Esophagus muscularis mucosa (tissue), 4 donors: Measurements from ENCODE around the gene BCAR1. TPM values are rescaled to one million over a fixed set of nuclear protein-coding genes. Genes with fewer than 3 reads are reported as not detected.

Experiments used
- DNase-seq: peaks from one replicate; pipeline ENCODE4 v3.0.0-alpha.2; 2017; ENCODE audit errors: extremely low spot score
- H3K27ac ChIP-seq, 4 donors: fragments of 200-600 bp; sonication (generic); replicated peaks in 1 of 4; 1 replicate in 3 of 4; 2 replicates in 1 of 4; pipeline ENCODE4 v1.5.1; 2016 to 2019; ENCODE audit warnings: mild to moderate bottlenecking in 1 of 4
- H3K27me3 ChIP-seq, 4 donors: fragments of 200-600 bp; sonication (generic); one replicate each; pipeline versions ENCODE4 v1.5.1 to v1.6.0; 2016 to 2019
- H3K36me3 ChIP-seq, 4 donors: fragments of 200-600 bp; sonication (generic); one replicate each; pipeline ENCODE4 v1.5.1; 2016 to 2019
- H3K4me1 ChIP-seq, 4 donors: fragments of 200-600 bp; sonication (generic); one replicate each; pipeline ENCODE4 v1.5.1; 2016 to 2019
- H3K4me3 ChIP-seq, 4 donors: fragments of 200-600 bp; sonication (generic); 1 replicate in 2 of 4; 2 replicates in 2 of 4; pipeline ENCODE4 v1.5.1; 2016 to 2019; ENCODE audit warnings: mild to moderate bottlenecking in 4 of 4, moderate library complexity in 1 of 4
- H3K9me3 ChIP-seq, 4 donors: fragments of 200-600 bp; sonication (generic); 1 replicate in 3 of 4; 2 replicates in 1 of 4; pipeline ENCODE4 v1.5.1; 2016 to 2019
- EP300 ChIP-seq: sonication (generic); formaldehyde crosslinking; IDR thresholded peaks from one replicate; pipeline ENCODE4 v1.6.1; 2017; ENCODE audit warnings: antibody characterized with exemption
- POLR2A ChIP-seq: fragments of 450-650 bp; IDR thresholded peaks from one replicate; pipeline ENCODE4 v1.6.1; 2017; ENCODE audit warnings: antibody characterized with exemption, moderate library complexity, mild to moderate bottlenecking, low read depth
- POLR2AphosphoS5 ChIP-seq, 2 donors: sonication (generic); formaldehyde crosslinking; IDR thresholded peaks; one replicate each; pipeline ENCODE4 v1.6.1; 2017; ENCODE audit warnings: antibody characterized with exemption in 2 of 2
- WGBS: methylation state at CpG from one replicate; pipeline ENCODE4 v1.1.5; 2018; 5-methylcytosine and 5-hydroxymethylcytosine counted together
- intact Hi-C: fragments of 100-400 bp; cut with DNase I; formaldehyde crosslinking; loops from one replicate; pipeline ENCODE4 v1.15.1; 2023
- total RNA-seq, 4 donors: library from RNA; depleted of rRNA; stranded (reverse); fragments of >200 nt; gene quantifications; one replicate each; pipeline versions ENCODE4 v1.1.0 to v1.2.1, GENCODE V29; 2016
- TF ChIP-seq, protein P1 (sequence below), 3 experiments: fragments of 200-600 bp in 2 of 3; fragments of 450-650 bp in 1 of 3; sonication (generic) in 2 of 3; IDR thresholded peaks; one replicate each; pipeline ENCODE4 v1.5.1; 2017 to 2019; ENCODE audit warnings: antibody characterized with exemption in 3 of 3, mild to moderate bottlenecking in 2 of 3, moderate library complexity in 1 of 3

The BCAR1 gene
- total RNA-seq, 4 donors from 2014 or later: 31.6 to 67.1 (median 54.8) TPM

DNA sequence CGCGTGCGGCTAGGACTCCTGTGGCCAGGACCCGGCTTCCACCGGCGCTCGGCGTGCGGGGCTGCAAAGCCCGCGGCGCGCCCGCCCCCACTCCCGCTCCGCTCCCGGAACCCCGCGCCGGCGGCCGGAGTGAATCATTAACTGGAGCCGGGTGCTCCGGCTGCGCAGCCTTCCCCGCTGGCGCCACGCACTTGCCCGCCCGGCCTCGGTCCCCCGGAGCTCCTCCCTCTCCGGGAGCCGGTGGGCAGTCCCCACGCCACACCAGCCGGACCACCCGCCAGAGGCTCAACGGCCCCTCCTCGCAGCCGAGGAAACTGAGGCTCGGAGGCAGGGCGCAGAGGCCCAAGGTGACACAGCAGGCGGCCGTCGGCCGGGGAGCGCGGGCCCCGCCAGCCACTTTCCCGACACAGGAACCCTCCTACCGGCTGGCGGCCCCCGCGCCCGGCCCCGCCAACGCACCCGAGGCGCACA lies 580 bp downstream of the BCAR1 start:
- 0% methylated on average over 2 of the region's 59 CpGs for WGBS
- peak in 1 of 2 donors; percentile 31 for TF ChIP-seq POLR2AphosphoS5 (IDR thresholded peaks at IDR 0.05)
- TF ChIP-seq, protein P1, sequence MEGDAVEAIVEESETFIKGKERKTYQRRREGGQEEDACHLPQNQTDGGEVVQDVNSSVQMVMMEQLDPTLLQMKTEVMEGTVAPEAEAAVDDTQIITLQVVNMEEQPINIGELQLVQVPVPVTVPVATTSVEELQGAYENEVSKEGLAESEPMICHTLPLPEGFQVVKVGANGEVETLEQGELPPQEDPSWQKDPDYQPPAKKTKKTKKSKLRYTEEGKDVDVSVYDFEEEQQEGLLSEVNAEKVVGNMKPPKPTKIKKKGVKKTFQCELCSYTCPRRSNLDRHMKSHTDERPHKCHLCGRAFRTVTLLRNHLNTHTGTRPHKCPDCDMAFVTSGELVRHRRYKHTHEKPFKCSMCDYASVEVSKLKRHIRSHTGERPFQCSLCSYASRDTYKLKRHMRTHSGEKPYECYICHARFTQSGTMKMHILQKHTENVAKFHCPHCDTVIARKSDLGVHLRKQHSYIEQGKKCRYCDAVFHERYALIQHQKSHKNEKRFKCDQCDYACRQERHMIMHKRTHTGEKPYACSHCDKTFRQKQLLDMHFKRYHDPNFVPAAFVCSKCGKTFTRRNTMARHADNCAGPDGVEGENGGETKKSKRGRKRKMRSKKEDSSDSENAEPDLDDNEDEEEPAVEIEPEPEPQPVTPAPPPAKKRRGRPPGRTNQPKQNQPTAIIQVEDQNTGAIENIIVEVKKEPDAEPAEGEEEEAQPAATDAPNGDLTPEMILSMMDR (IDR thresholded peaks at IDR 0.05): no peak
- TF ChIP-seq EP300: no peak
- no peak for TF ChIP-seq POLR2A
- H3K36me3 ChIP-seq: no peaks in the 10 kb centered on the region
- intact Hi-C loops: loop anchor here (2.0 kb wide), 1 partner anchor 16 kb away; no protein-coding TSS in a partner anchor
- DNase-seq: no peak
- no peaks in the 10 kb centered on the region for H3K27me3 ChIP-seq
- peak overlapping the region; percentile 74 to 84 (median 77) for H3K4me3 ChIP-seq
- H3K4me1 ChIP-seq: peaks cover 90 to 99% (median 97%) of the 10 kb centered on the region in 4 donors
- no peaks in the 10 kb centered on the region for H3K9me3 ChIP-seq
- peak overlapping the region; percentile 90 to 95 (median 92) for H3K27ac ChIP-seq

DNA sequence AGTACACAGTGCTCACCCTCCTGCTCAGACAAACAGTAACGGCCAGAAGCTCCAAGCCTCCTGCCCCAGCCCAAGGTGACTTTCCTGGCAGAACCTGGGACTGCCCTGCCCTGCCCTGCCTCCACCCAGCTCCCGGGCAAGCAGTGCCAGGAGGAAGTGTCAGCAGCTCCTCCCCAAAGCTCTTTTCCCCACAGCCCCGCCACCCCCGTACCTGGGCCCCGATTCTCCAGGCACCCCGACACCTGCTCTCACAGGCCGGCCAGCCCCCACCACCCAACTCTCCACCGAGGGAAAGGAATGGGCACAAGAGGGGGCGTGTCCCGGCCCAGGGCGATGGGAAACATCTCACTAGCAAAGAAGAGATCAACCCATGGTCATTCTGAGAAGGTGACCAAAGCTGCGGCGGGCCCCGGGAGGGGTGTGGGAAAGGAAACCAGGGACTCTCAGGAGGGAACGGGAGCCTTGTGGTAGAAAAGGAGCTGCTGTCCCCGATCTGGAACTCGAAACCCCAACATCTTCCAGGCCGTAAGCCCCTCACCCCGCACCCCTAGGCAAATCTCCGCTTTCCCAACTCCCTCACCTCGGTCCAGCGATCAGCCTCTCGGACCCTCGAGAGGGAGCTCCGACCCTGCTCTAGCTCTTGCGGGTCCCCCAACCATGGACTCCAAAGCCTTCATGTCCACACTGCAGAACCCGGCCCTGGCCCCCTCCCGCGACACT lies 1.2 kb downstream of the BCAR1 start:
- Histone ChIP-seq H3K4me1 (peaks cover 90 to 99% (median 97%) of the 10 kb centered on the region in 4 donors), H3K4me3 (peak overlapping the region; percentile 74 to 84 (median 77)), H3K9me3 (no peaks in the 10 kb centered on the region), H3K27ac (peak overlapping the region; percentile 90 to 95 (median 92)), H3K27me3 (no peaks in the 10 kb centered on the region), H3K36me3 (no peaks in the 10 kb centered on the region)
- 12% methylated on average over 7 of the region's 29 CpGs for WGBS
- TF ChIP-seq POLR2A: no peak
- no peak for TF ChIP-seq EP300
- TF ChIP-seq, protein P1 (IDR thresholded peaks at IDR 0.05): no peak
- TF ChIP-seq POLR2AphosphoS5 (IDR thresholded peaks at IDR 0.05): no peak
- no peak for DNase-seq
- intact Hi-C loops: loop anchor here (2.0 kb wide), 1 partner anchor 17 kb away; no protein-coding TSS in a partner anchor

DNA sequence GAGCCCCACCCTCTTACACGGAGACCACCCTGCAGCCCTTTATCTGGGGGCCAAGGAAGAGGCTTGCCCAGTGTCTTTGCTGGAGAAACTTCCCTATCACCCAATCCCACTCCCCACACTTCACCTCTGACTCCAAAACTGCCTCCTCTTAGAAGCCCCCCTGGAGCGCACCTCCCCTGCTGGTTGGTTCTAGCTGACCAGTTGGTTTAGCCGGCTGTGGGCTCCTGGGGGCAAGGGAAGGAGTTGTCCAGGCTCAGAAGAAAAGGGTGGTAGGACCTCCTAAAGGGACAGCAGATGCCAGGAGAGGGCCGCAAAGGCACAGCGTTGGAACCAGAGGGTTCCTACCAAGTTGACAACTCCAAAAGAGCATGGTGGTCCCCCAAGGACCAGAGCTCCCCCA lies 2.0 kb downstream of the BCAR1 start:
- Histone ChIP-seq H3K27me3 (no peaks in the 10 kb centered on the region), H3K36me3 (no peaks in the 10 kb centered on the region), H3K4me3 (peak overlapping the region in 1 of 4 donors; percentile 74), H3K27ac (peak overlapping the region; percentile 90 to 95 (median 92)), H3K4me1 (peaks cover 90 to 99% (median 97%) of the 10 kb centered on the region in 4 donors), H3K9me3 (no peaks in the 10 kb centered on the region)
- intact Hi-C loops: no loop called here
- WGBS: 56% methylated on average over 3 of the region's 5 CpGs
- no peak for DNase-seq
- TF ChIP-seq, protein P1 (IDR thresholded peaks at IDR 0.05): no peak
- TF ChIP-seq POLR2A (no peak), POLR2AphosphoS5 (IDR thresholded peaks at IDR 0.05) (no peak), EP300 (no peak)

DNA sequence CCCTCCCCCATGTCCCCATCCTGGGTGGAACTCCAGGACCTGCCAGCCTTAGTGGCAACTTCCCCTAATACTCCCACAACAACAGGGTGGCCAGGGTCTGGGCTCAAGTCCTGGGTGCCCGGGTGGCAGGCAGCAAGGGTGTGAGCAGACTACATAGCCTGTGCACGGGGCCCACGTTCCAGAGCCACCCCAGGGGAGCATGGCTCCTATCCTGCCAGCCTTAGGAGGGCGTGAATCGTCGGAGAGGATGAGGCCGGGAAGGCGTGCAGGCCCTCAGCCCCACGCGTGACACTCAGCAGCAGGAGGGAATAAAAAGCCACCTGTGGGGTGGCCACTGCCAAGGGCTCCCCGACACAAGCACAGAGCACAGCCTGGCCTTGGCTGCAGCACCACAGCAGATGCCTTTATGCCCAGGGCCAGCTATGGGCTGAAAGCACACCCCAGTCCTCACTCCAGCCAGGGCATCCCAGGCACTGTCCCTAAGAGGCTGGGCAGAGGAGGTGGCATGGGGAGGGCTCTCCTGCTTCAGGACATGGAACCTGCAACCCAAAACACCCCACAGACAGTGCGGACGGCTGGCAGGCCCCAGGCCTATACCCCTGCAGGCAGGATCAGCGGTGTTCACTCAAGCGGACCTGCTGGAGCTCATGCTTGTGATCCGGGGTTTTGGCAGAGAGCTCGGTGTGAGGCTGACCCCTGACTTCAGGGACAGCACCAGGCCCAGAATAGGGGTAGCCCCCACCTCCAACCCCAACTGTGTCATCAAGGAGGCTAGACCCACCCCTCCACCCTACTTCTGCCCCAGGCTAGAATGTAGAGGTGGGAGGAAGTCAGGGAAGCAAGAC lies 2.7 kb downstream of the BCAR1 start:
- TF ChIP-seq, protein P1 (IDR thresholded peaks at IDR 0.05): no peak
- TF ChIP-seq POLR2A (no peak), POLR2AphosphoS5 (IDR thresholded peaks at IDR 0.05) (no peak)
- intact Hi-C loops: no loop called here
- WGBS: 81% methylated on average over 15 of the region's 17 CpGs

More for the DNA sequence above, 2.7 kb downstream of the BCAR1 start:
- Histone ChIP-seq H3K4me1 (peaks cover 90 to 99% (median 97%) of the 10 kb centered on the region in 4 donors), H3K27ac (peak overlapping the region; percentile 88 to 95 (median 91)), H3K4me3 (peak overlapping the region in 1 of 4 donors; percentile 74), H3K9me3 (no peaks in the 10 kb centered on the region), H3K36me3 (no peaks in the 10 kb centered on the region), H3K27me3 (no peaks in the 10 kb centered on the region)
- DNase-seq: no peak
